ENCODE results near the gene NOP14.
A peak's percentile ranks its signal among the peaks of the same experiment; 100 is the strongest.
"Not testable (repeated sequence)": the region's sequence is repeated elsewhere in the genome, so short reads cannot be mapped to it uniquely, and the experiment has no call there.

NOP14 gene

GRCh38 chr4:2930135-2930757, 33.0 kb downstream of the NOP14 start:
- DNase-seq, result no peak

- DNase-seq, result no peak
Measured at GRCh38 chr4:2929469-2929868, 33.7 kb downstream of the NOP14 start.

GRCh38 chr4:2928242-2929176, 34.7 kb downstream of the NOP14 start:
- DNase-seq, result no peak

GRCh38 chr4:2927696-2928075, 35.5 kb downstream of the NOP14 start:
- no peak for DNase-seq

GRCh38 chr4:2927016-2927695, 36.0 kb downstream of the NOP14 start:
- no peak for DNase-seq

GRCh38 chr4:2925931-2926860, 37.0 kb downstream of the NOP14 start:
- DNase-seq, result no peak

GRCh38 chr4:2925496-2925895, 37.7 kb downstream of the NOP14 start:
- no peak for DNase-seq

- peak; percentile 17 for DNase-seq
Measured at GRCh38 chr4:2924765-2925301, 38.4 kb downstream of the NOP14 start.

- DNase-seq, result no peak
Measured at GRCh38 chr4:2924286-2924685, 38.9 kb downstream of the NOP14 start.

GRCh38 chr4:2923668-2924173, 39.5 kb downstream of the NOP14 start:
- no peak for DNase-seq

- DNase-seq, result no peak
Measured at GRCh38 chr4:2923141-2923551, 40.1 kb downstream of the NOP14 start.

GRCh38 chr4:2922453-2923101, 40.6 kb downstream of the NOP14 start:
- not testable (repeated sequence) for DNase-seq

- not testable (repeated sequence) for DNase-seq
Measured at GRCh38 chr4:2918714-2919113, 44.5 kb downstream of the NOP14 start.

- DNase-seq, result not testable (repeated sequence)
Measured at GRCh38 chr4:2918300-2918699, 44.9 kb downstream of the NOP14 start.

GRCh38 chr4:2916696-2917095, 46.5 kb downstream of the NOP14 start:
- DNase-seq, result not testable (repeated sequence)

- no peak for DNase-seq
Measured at GRCh38 chr4:2915789-2916188, 47.4 kb downstream of the NOP14 start.

- DNase-seq, result peak; percentile 2
Measured at GRCh38 chr4:2914256-2915126, 48.7 kb downstream of the NOP14 start.

- peak; percentile 43 for DNase-seq
Measured at GRCh38 chr4:2913168-2913567, 50.0 kb downstream of the NOP14 start.

GRCh38 chr4:2911868-2912267, 51.3 kb downstream of the NOP14 start:
- no peak for DNase-seq

GRCh38 chr4:2910409-2910808, 52.8 kb downstream of the NOP14 start:
- no peak for DNase-seq

Measured in DMS79 treated with DMSO at 0.1 percent for 48 hours (cell line).